DOHH2 (cell line): Measurements from ENCODE around the gene IFNAR2.

ENCODE experiments used
- H3F3A ChIP-seq: fragments of 200-600 bp; sonication (generic), shearing (Covaris generic); 2 replicates; pipeline ENCODE4 v1.6.0; 2016; ENCODE audit warnings: antibody characterized with exemption, mild to moderate bottlenecking; ENCODE audit not compliant: control insufficient read depth, insufficient read depth
- H3K27ac ChIP-seq: fragments of 200-600 bp; sonication (generic); 2 replicates; pipeline ENCODE4 v1.5.1; 2014; ENCODE audit warnings: low read depth, mild to moderate bottlenecking, low read length, moderate library complexity
- H3K27me3 ChIP-seq: fragments of 200-600 bp; sonication (generic); 2 replicates; pipeline ENCODE4 v1.6.1; 2014; ENCODE audit warnings: mild to moderate bottlenecking, low read length, mixed read lengths; ENCODE audit not compliant: control insufficient read depth
- H3K36me3 ChIP-seq: fragments of 200-600 bp; sonication (generic); 2 replicates; pipeline ENCODE4 v1.6.1; 2014; ENCODE audit warnings: mild to moderate bottlenecking, low read length, moderate library complexity, mixed read lengths; ENCODE audit not compliant: control insufficient read depth
- H3K4me1 ChIP-seq: fragments of 200-600 bp; sonication (generic); 2 replicates; pipeline ENCODE4 v1.6.1; 2014; ENCODE audit warnings: mild to moderate bottlenecking, low read length, mixed read lengths; ENCODE audit not compliant: control insufficient read depth
- H3K4me2 ChIP-seq: fragments of 200-600 bp; sonication (generic); 2 replicates; pipeline ENCODE4 v1.6.0; 2014; ENCODE audit warnings: mild to moderate bottlenecking, low read length, moderate library complexity
- H3K4me3 ChIP-seq: fragments of 200-600 bp; sonication (generic); 2 replicates; pipeline ENCODE4 v1.5.1; 2014; ENCODE audit warnings: mild to moderate bottlenecking, low read length, mixed read lengths
- H3K79me2 ChIP-seq: fragments of 200-600 bp; sonication (generic); 2 replicates; pipeline ENCODE4 v1.6.1; 2014; ENCODE audit warnings: mild to moderate bottlenecking, low read length, mixed read lengths; ENCODE audit not compliant: control insufficient read depth
- H3K9me2 ChIP-seq: fragments of 200-600 bp; sonication (generic); replicated peaks from 2 replicates; pipeline ENCODE4 v1.6.1; 2014; ENCODE audit warnings: mild to moderate bottlenecking, low read length, mixed read lengths; ENCODE audit not compliant: control insufficient read depth
- H3K9me3 ChIP-seq: fragments of 200-600 bp; sonication (generic); 2 replicates; pipeline ENCODE4 v1.6.1; 2014; ENCODE audit warnings: antibody characterized with exemption, low read length, mixed read lengths; ENCODE audit not compliant: control insufficient read depth, insufficient read depth
- H4K20me1 ChIP-seq: fragments of 200-600 bp; sonication (generic); 2 replicates; pipeline ENCODE4 v1.6.0; 2014; ENCODE audit warnings: low read depth, mild to moderate bottlenecking, antibody characterized with exemption, low read length, moderate library complexity; ENCODE audit not compliant: control insufficient read depth, insufficient read depth
- EZH2phosphoT487 ChIP-seq: fragments of 200-600 bp; sonication (generic); IDR thresholded peaks from 2 replicates; pipeline ENCODE4 v1.6.1; 2017; ENCODE audit warnings: borderline replicate concordance, mild to moderate bottlenecking, antibody characterized with exemption, low read length, moderate library complexity, mixed read lengths
- TF ChIP-seq, protein P1 (sequence below): fragments of 200-600 bp; sonication (generic); IDR thresholded peaks from one replicate; pipeline ENCODE4 v1.5.1; 2014; ENCODE audit warnings: antibody characterized with exemption, mild to moderate bottlenecking, low read depth, low read length; ENCODE audit not compliant: poor library complexity, severe bottlenecking

IFNAR2 gene

DNA sequence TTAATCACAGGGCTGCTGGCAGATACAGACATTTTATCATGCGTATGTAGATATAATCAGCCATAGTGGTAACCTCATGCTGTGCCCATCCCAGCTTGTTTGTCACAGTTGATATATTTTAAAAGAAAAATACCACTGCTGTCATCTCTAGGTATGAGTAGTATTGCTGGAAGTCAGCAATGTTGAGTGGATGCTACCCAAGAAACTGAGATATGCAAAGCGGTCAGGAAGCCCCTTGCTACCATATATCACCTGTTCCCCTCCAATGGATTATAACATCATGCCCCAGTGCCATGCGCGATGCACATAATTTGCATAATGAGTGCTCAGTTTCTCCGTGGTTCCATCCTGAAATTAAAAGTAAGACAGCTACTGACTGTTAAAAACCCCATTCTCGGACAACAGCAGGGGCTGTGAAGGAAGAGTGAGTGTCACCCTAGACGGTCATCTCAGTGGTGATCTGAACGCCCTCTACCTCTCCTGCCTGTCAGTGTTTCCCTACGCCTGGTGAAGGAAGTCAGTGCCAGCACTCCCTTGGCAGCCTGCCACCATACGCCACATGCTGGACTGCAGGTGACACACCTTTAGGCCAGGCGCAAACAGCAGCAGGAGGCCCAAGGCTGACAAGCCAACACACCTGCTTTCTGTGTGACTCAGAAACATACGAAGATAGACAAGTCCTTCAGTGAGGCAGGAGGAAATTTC, 39.2 kb downstream of the IFNAR2 start:
- Histone ChIP-seq H4K20me1 (no peaks in the 10 kb centered on the region), H3K36me3 (peaks cover 60% of the 10 kb centered on the region), H3K9me3 (no peaks in the 10 kb centered on the region), H3K79me2 (peaks cover 52% of the 10 kb centered on the region), H3F3A (peaks cover 22% of the 10 kb centered on the region), H3K4me3 (peak overlapping the region; percentile 82), H3K27ac (peak overlapping the region; percentile 65), H3K9me2 (no peaks in the 10 kb centered on the region), H3K4me2 (peak overlapping the region; percentile 97), H3K27me3 (no peaks in the 10 kb centered on the region), H3K4me1 (peaks cover 52% of the 10 kb centered on the region)
- no peak for TF ChIP-seq EZH2phosphoT487
- TF ChIP-seq, protein P1, sequence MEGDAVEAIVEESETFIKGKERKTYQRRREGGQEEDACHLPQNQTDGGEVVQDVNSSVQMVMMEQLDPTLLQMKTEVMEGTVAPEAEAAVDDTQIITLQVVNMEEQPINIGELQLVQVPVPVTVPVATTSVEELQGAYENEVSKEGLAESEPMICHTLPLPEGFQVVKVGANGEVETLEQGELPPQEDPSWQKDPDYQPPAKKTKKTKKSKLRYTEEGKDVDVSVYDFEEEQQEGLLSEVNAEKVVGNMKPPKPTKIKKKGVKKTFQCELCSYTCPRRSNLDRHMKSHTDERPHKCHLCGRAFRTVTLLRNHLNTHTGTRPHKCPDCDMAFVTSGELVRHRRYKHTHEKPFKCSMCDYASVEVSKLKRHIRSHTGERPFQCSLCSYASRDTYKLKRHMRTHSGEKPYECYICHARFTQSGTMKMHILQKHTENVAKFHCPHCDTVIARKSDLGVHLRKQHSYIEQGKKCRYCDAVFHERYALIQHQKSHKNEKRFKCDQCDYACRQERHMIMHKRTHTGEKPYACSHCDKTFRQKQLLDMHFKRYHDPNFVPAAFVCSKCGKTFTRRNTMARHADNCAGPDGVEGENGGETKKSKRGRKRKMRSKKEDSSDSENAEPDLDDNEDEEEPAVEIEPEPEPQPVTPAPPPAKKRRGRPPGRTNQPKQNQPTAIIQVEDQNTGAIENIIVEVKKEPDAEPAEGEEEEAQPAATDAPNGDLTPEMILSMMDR = peak; percentile 40

DNA sequence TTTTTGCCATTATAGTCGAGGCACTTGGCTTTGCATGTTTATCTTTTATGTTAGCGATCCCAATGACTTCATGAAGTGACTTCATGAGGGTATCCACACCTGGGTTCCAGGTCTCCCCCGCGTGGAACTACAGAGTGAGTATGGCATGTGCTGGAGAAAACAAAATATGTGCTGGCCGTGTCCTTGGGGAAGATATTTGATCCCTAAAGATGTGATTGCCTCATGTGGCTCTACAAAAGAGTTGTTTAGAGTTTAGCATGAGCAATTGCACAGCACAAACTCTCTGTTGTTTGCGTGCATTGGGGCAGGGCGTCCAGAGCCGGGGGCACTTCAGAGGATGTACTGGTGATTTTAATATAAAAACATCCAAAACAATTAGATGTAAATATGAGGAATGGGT, 41.2 kb downstream of the IFNAR2 start:
- H3K79me2 ChIP-seq = peaks cover 36% of the 10 kb centered on the region
- H3K9me3 ChIP-seq = no peaks in the 10 kb centered on the region
- peaks cover 10% of the 10 kb centered on the region for H3F3A ChIP-seq
- H3K4me2 ChIP-seq = no peak overlapping the region
- H3K27me3 ChIP-seq = no peaks in the 10 kb centered on the region
- no peaks in the 10 kb centered on the region for H4K20me1 ChIP-seq
- H3K4me3 ChIP-seq = no peak overlapping the region
- H3K9me2 ChIP-seq = no peaks in the 10 kb centered on the region
- peaks cover 34% of the 10 kb centered on the region for H3K4me1 ChIP-seq
- peaks cover 64% of the 10 kb centered on the region for H3K36me3 ChIP-seq
- H3K27ac ChIP-seq = no peak overlapping the region
- no peak for TF ChIP-seq EZH2phosphoT487
- TF ChIP-seq, protein P1 = no peak

DNA sequence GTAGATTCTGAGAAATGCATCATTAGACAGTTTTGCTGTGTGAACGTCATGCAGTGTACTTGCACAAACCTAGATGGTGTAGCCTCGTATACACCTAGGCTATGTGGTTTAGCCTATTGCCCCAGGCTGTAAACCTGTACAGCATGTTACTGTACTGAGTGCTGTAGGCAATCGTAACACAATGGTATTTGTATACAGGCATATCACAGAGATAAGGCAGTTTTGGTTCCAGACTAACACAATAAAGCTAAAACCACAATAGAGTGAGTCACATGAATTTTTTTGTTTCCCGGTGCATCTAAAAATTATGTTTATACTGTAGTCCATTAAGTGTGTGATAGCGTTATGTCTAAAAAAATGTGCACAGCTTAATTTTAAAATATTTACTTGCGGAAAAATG, 43.3 kb downstream of the IFNAR2 start:
- TF ChIP-seq EZH2phosphoT487 = no peak
- TF ChIP-seq, protein P1 = no peak
- Histone ChIP-seq H3K36me3 (peaks cover 70% of the 10 kb centered on the region), H3F3A (peaks cover 7% of the 10 kb centered on the region), H3K9me2 (no peaks in the 10 kb centered on the region), H3K27ac (no peak overlapping the region), H3K9me3 (peaks cover under 1% of the 10 kb centered on the region; the same call in 1 of the 2 replicates), H3K4me2 (no peak overlapping the region), H3K4me3 (no peak overlapping the region), H4K20me1 (no peaks in the 10 kb centered on the region), H3K79me2 (peaks cover 17% of the 10 kb centered on the region), H3K4me1 (peaks cover 19% of the 10 kb centered on the region), H3K27me3 (no peaks in the 10 kb centered on the region)
